ENCODE data around the gene EFS.

DNA sequence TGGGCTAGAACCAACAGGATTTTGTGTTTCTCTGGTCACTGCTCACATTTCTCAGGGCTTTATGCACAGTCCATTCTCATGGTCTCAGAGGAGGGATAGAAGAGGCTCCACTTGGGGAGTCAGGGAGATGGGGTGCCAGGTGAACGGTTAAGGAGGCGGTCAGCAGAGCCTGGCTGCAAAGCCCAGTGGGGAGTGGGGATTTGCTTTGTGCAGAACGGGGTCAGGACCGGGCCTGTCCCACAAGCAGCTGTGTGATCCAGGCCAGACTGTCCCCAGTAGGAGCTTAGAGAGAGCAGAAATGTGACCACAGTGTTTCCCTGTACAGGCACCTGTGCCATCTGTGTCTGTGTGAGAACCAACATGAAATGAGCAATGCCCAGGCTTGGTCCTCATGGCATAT lies 16.0 kb upstream of the EFS start:
- TF ChIP-seq SIN3A (IDR thresholded peaks at IDR 0.05; ENCODE audit: borderline replicate concordance, insufficient read depth, low read length): no peak
- TF ChIP-seq, protein P1, sequence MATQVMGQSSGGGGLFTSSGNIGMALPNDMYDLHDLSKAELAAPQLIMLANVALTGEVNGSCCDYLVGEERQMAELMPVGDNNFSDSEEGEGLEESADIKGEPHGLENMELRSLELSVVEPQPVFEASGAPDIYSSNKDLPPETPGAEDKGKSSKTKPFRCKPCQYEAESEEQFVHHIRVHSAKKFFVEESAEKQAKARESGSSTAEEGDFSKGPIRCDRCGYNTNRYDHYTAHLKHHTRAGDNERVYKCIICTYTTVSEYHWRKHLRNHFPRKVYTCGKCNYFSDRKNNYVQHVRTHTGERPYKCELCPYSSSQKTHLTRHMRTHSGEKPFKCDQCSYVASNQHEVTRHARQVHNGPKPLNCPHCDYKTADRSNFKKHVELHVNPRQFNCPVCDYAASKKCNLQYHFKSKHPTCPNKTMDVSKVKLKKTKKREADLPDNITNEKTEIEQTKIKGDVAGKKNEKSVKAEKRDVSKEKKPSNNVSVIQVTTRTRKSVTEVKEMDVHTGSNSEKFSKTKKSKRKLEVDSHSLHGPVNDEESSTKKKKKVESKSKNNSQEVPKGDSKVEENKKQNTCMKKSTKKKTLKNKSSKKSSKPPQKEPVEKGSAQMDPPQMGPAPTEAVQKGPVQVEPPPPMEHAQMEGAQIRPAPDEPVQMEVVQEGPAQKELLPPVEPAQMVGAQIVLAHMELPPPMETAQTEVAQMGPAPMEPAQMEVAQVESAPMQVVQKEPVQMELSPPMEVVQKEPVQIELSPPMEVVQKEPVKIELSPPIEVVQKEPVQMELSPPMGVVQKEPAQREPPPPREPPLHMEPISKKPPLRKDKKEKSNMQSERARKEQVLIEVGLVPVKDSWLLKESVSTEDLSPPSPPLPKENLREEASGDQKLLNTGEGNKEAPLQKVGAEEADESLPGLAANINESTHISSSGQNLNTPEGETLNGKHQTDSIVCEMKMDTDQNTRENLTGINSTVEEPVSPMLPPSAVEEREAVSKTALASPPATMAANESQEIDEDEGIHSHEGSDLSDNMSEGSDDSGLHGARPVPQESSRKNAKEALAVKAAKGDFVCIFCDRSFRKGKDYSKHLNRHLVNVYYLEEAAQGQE (IDR thresholded peaks at IDR 0.05; ENCODE audit: insufficient read depth in 1 of 2, low read depth in 2 of 2, low read length in 2 of 2): no peak
